GM23338 (cell line): ENCODE measurements around the gene ZBTB44. TPM values are rescaled to one million over a fixed set of nuclear protein-coding genes. Genes with fewer than 3 reads are reported as not detected.

Experiments used
- ATAC-seq: fragments of 200-7000 bp; cut with Tn5 transposase; 3 replicates; pipeline ENCODE4 v1.9.1; 2020
- DNase-seq: peaks from one replicate; pipeline ENCODE4 v3.0.0-alpha.2; 2015; ENCODE audit warnings: low spot score
- H2AFZ ChIP-seq: fragments of 200-600 bp; sonication (generic); 2 replicates; pipeline ENCODE4 v1.8.0; 2016; ENCODE audit warnings: antibody characterized with exemption, mild to moderate bottlenecking, moderate library complexity
- H3F3A ChIP-seq: fragments of 200-600 bp; sonication (generic); replicated peaks from 2 replicates; pipeline ENCODE4 v1.8.0; 2017; ENCODE audit warnings: antibody characterized with exemption, mixed run types, low read depth
- H3K27ac ChIP-seq: fragments of 200-600 bp; sonication (generic); 2 replicates; pipeline ENCODE4 v1.6.1; 2016; ENCODE audit warnings: low read depth
- H3K27me3 ChIP-seq: fragments of 200-600 bp; sonication (generic); 2 replicates; pipeline ENCODE4 v1.8.0; 2016; ENCODE audit warnings: mild to moderate bottlenecking, mixed run types, moderate library complexity; ENCODE audit not compliant: insufficient read depth
- H3K36me3 ChIP-seq: fragments of 200-600 bp; sonication (generic); 2 replicates; pipeline ENCODE4 v1.8.0; 2016; ENCODE audit warnings: mild to moderate bottlenecking; ENCODE audit not compliant: insufficient read depth
- H3K4me1 ChIP-seq: fragments of 200-600 bp; sonication (generic); 2 replicates; pipeline ENCODE4 v1.8.0; 2016; ENCODE audit warnings: mild to moderate bottlenecking, moderate library complexity; ENCODE audit not compliant: insufficient read depth
- H3K4me2 ChIP-seq: fragments of 200-600 bp; sonication (generic); 2 replicates; pipeline ENCODE4 v1.7.1; 2017; ENCODE audit warnings: mixed run types
- H3K4me3 ChIP-seq: fragments of 200-600 bp; sonication (generic); 2 replicates; pipeline ENCODE4 v1.6.1; 2016; ENCODE audit warnings: mixed run types
- H3K79me2 ChIP-seq: fragments of 200-600 bp; sonication (generic); replicated peaks from 2 replicates; pipeline ENCODE4 v1.8.0; 2017; ENCODE audit warnings: mild to moderate bottlenecking; ENCODE audit not compliant: insufficient read depth
- H3K9me2 ChIP-seq: fragments of 200-600 bp; sonication (generic); 2 replicates; pipeline ENCODE4 v1.8.0; 2017; ENCODE audit not compliant: insufficient read depth
- H4K20me1 ChIP-seq: fragments of 200-600 bp; sonication (generic); replicated peaks from 2 replicates; pipeline ENCODE4 v1.8.0; 2017; ENCODE audit warnings: mild to moderate bottlenecking; ENCODE audit not compliant: insufficient read depth
- H3K27ac Mint-ChIP-seq: 2 replicates; pipeline ENCODE4 v1.8.0; 2020; ENCODE audit warnings: inconsistent platforms, mild to moderate bottlenecking, moderate library complexity, mixed read lengths
- H3K27me3 Mint-ChIP-seq: 3 replicates; pipeline ENCODE4 v1.8.0; 2022; ENCODE audit warnings: low read depth, mild to moderate bottlenecking, moderate library complexity, mixed read lengths, inconsistent platforms; ENCODE audit not compliant: insufficient read depth, poor library complexity
- H3K36me3 Mint-ChIP-seq: 3 replicates; pipeline ENCODE4 v1.8.0; 2021; ENCODE audit warnings: low read depth, mild to moderate bottlenecking, inconsistent platforms, moderate library complexity, mixed read lengths
- H3K4me1 Mint-ChIP-seq: 3 replicates; pipeline ENCODE4 v1.8.0; 2020; ENCODE audit warnings: mild to moderate bottlenecking, inconsistent platforms, mixed read lengths
- H3K4me3 Mint-ChIP-seq: 3 replicates; pipeline ENCODE4 v1.8.0; 2021; ENCODE audit warnings: moderate library complexity, mild to moderate bottlenecking, inconsistent platforms, mixed read lengths
- H3K9me3 Mint-ChIP-seq: 3 replicates; pipeline ENCODE4 v1.8.0; 2020; ENCODE audit warnings: moderate library complexity, mild to moderate bottlenecking, inconsistent platforms, mixed read lengths
- CREB1 ChIP-seq: fragments of 250-450 bp; sonication (Bioruptor Pico); IDR thresholded peaks from 2 replicates; pipeline ENCODE4 v1.5.0; 2020; ENCODE audit warnings: low read depth, mild to moderate bottlenecking, moderate library complexity
- CTCF ChIP-seq, 2 experiments: fragments of 200-600 bp in 1 of 2; sonication (generic) in 1 of 2; conservative IDR thresholded peaks; 2 replicates each; pipeline versions ENCODE4 v1.5.1 to v1.6.1; 2016 to 2017; ENCODE audit warnings: antibody characterized with exemption in 2 of 2, low read depth in 2 of 2, mild to moderate bottlenecking in 2 of 2, moderate library complexity in 1 of 2
- ETS1 ChIP-seq: IDR thresholded peaks from 2 replicates; pipeline ENCODE4 v1.6.1; 2016; ENCODE audit warnings: antibody characterized with exemption
- EZH2 ChIP-seq: fragments of 200-600 bp; sonication (generic); IDR thresholded peaks from one replicate; pipeline ENCODE4 v1.8.0; 2017; ENCODE audit warnings: antibody characterized with exemption, mild to moderate bottlenecking, low read depth; ENCODE audit not compliant: unreplicated experiment
- EZH2phosphoT487 ChIP-seq: fragments of 200-600 bp; sonication (generic); IDR thresholded peaks from one replicate; pipeline ENCODE4 v1.8.1; 2018; ENCODE audit warnings: antibody characterized with exemption; ENCODE audit not compliant: unreplicated experiment
- JUNB ChIP-seq: IDR thresholded peaks from one replicate; pipeline ENCODE4 v1.6.1; 2016; ENCODE audit warnings: antibody characterized with exemption; ENCODE audit not compliant: unreplicated experiment
- NANOG ChIP-seq: IDR thresholded peaks from 2 replicates; pipeline ENCODE4 v1.6.1; 2016; ENCODE audit warnings: antibody characterized with exemption, borderline replicate concordance
- POLR2AphosphoS5 ChIP-seq: IDR thresholded peaks from 2 replicates; pipeline ENCODE4 v1.6.1; 2016; ENCODE audit warnings: antibody characterized with exemption, low read depth
- REST ChIP-seq: IDR thresholded peaks from one replicate; pipeline ENCODE4 v1.6.1; 2018; ENCODE audit warnings: antibody characterized with exemption; ENCODE audit not compliant: unreplicated experiment
- STAT1 ChIP-seq: IDR thresholded peaks from one replicate; pipeline ENCODE4 v1.6.1; 2016; ENCODE audit warnings: antibody characterized with exemption; ENCODE audit not compliant: unreplicated experiment
- ZNF114 ChIP-seq: fragments of 250-450 bp; sonication (Bioruptor Pico); IDR thresholded peaks from 2 replicates; pipeline ENCODE4 v1.5.0; 2020; ENCODE audit warnings: mild to moderate bottlenecking, moderate library complexity
- ZNF331 ChIP-seq: fragments of 250-450 bp; sonication (Bioruptor Pico); IDR thresholded peaks from 2 replicates; pipeline ENCODE4 v1.5.0; 2020; ENCODE audit warnings: low read depth, mild to moderate bottlenecking, moderate library complexity
- ZNF462 ChIP-seq: fragments of 250-450 bp; sonication (Bioruptor Pico); IDR thresholded peaks from 2 replicates; pipeline ENCODE4 v1.5.0; 2020; ENCODE audit warnings: mild to moderate bottlenecking, moderate library complexity
- polyA plus RNA-seq: library from polyadenylated mRNA; unstranded; fragments of >200 nt; fragmentation: Nextera tagmentation; extraction: Ambion mirVana; gene quantifications from 2 replicates; pipeline ENCODE4 v1.2.1, GENCODE V29; 2016
- total RNA-seq: library from RNA; depleted of rRNA; stranded (reverse); fragments of >200 nt; shearing (Covaris generic); gene quantifications from 2 replicates; pipeline ENCODE4 v1.2.3, GENCODE V29; 2014

ZBTB44 gene
- total and polyA plus RNA-seq, 2 experiments from 2014 or later = 61.2 to 102 TPM

- H3K27me3 Mint-ChIP-seq = peaks cover 3% of the 10 kb centered on the region
- Histone ChIP-seq H3F3A (no peaks in the 10 kb centered on the region), H3K4me3 (no peak overlapping the region), H3K9me2 (no peaks in the 10 kb centered on the region), H3K4me1 (no peaks in the 10 kb centered on the region), H3K4me2 (no peak overlapping the region), H4K20me1 (no peaks in the 10 kb centered on the region), H2AFZ (no peak overlapping the region), H3K27ac (no peak overlapping the region), H3K27me3 (no peaks in the 10 kb centered on the region), H3K36me3 (no peaks in the 10 kb centered on the region), H3K79me2 (no peaks in the 10 kb centered on the region)
- no peak overlapping the region for H3K4me3 Mint-ChIP-seq
- H3K4me1 Mint-ChIP-seq = no peaks in the 10 kb centered on the region; the same call in 2 of the 3 replicates
- peaks cover 3% of the 10 kb centered on the region; the same call in 2 of the 3 replicates for H3K36me3 Mint-ChIP-seq
- DNase-seq (no peak), ATAC-seq (no peak)
- no peaks in the 10 kb centered on the region for H3K9me3 Mint-ChIP-seq
- TF ChIP-seq ETS1 = no peak
- no peak for TF ChIP-seq ZNF462
- TF ChIP-seq POLR2AphosphoS5 = no peak
- no peak for TF ChIP-seq REST
- no peak for TF ChIP-seq CTCF (conservative IDR thresholded peaks at IDR 0.05; ENCODE audit: low read depth in 2 of 2)
- no peak for TF ChIP-seq EZH2phosphoT487
- TF ChIP-seq JUNB = no peak
- TF ChIP-seq EZH2 = no peak
- no peak for TF ChIP-seq ZNF331 (CRISPR knock-in tag)
- no peak for TF ChIP-seq CREB1 (CRISPR knock-in tag)
- TF ChIP-seq NANOG = no peak
- TF ChIP-seq STAT1 = no peak
- no peak for TF ChIP-seq ZNF114 (CRISPR knock-in tag)
- H3K27ac Mint-ChIP-seq = no peak overlapping the region
Observed at GRCh38 chr11:130192845-130193267, 121.9 kb downstream of the ZBTB44 start.
